ENCODE data around the gene CEP112. TPM values are rescaled to one million over a fixed set of nuclear protein-coding genes. Genes with fewer than 3 reads are reported as not detected.

Gene CEP112
- total RNA-seq, 1 experiment from 2014 or later, result 9.5 TPM

DNA sequence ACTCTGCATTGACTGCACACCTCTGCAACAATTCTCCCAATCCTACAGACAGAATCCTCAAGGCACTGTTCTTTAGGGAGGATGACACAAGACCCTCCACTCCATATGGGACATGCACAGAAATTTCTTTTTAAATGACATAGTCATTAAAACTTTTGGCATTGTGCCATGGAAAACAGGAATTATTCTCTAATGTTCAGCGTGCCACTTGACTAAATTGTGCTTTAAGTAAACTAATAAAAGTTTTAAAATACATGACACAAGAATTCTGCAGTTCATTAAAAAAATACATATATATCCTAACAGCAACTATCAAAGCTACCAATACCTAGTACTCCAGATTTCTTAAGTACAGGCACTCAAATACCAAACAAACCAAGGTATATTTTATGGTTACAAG lies 16.0 kb downstream of the CEP112 start:
- CTCF ChIA-PET, result no interaction called here
- POLR2A ChIA-PET, result interaction anchor here (0.7 kb wide), 1 partner anchor 768 kb away, joined by 3 read pairs; no protein-coding TSS in a partner anchor
- DNase-seq (ENCODE audit: low read depth, low spot score) (no peak), ATAC-seq (no peak)
- intact Hi-C loops (cut with micrococcal nuclease; ENCODE audit: unreplicated experiment) (no loop called here), in situ Hi-C loops (cut with HindIII; ENCODE audit: low pct_unique_long_range_greater_than_20kb, low sequenced_read_pairs) (no loop called here)
- Histone ChIP-seq H3K4me3 (ENCODE audit: low read depth in 2 of 2, low read length in 2 of 2) (no peak overlapping the region), H3K9me3 (ENCODE audit: control insufficient read depth, insufficient read depth, low read depth, low read length) (no peaks in the 10 kb centered on the region), H3K36me3 (ENCODE audit: control insufficient read depth, insufficient read depth, low read length) (no peaks in the 10 kb centered on the region; the same call in 1 of the 2 replicates), H3K27ac (ENCODE audit: low read length) (no peak overlapping the region), H3K4me1 (ENCODE audit: control insufficient read depth, insufficient read depth, low read length) (no peaks in the 10 kb centered on the region), H3K27me3 (ENCODE audit: control insufficient read depth, insufficient read depth, low read length) (no peaks in the 10 kb centered on the region)
- no TSS peak for BruUV-seq (replicated peaks)
- TF ChIP-seq TCF7L2 (IDR thresholded peaks at IDR 0.05; ENCODE audit: low read depth, low read length) (no peak), POLR2AphosphoS5 (IDR thresholded peaks at IDR 0.05; ENCODE audit: low read depth, low read length) (no peak), SIN3A (IDR thresholded peaks at IDR 0.05; ENCODE audit: borderline replicate concordance, insufficient read depth, low read depth, low read length) (no peak)
- TF ChIP-seq, protein P1, sequence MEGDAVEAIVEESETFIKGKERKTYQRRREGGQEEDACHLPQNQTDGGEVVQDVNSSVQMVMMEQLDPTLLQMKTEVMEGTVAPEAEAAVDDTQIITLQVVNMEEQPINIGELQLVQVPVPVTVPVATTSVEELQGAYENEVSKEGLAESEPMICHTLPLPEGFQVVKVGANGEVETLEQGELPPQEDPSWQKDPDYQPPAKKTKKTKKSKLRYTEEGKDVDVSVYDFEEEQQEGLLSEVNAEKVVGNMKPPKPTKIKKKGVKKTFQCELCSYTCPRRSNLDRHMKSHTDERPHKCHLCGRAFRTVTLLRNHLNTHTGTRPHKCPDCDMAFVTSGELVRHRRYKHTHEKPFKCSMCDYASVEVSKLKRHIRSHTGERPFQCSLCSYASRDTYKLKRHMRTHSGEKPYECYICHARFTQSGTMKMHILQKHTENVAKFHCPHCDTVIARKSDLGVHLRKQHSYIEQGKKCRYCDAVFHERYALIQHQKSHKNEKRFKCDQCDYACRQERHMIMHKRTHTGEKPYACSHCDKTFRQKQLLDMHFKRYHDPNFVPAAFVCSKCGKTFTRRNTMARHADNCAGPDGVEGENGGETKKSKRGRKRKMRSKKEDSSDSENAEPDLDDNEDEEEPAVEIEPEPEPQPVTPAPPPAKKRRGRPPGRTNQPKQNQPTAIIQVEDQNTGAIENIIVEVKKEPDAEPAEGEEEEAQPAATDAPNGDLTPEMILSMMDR (IDR thresholded peaks at IDR 0.05), result no peak
- TF ChIP-seq, protein P2, sequence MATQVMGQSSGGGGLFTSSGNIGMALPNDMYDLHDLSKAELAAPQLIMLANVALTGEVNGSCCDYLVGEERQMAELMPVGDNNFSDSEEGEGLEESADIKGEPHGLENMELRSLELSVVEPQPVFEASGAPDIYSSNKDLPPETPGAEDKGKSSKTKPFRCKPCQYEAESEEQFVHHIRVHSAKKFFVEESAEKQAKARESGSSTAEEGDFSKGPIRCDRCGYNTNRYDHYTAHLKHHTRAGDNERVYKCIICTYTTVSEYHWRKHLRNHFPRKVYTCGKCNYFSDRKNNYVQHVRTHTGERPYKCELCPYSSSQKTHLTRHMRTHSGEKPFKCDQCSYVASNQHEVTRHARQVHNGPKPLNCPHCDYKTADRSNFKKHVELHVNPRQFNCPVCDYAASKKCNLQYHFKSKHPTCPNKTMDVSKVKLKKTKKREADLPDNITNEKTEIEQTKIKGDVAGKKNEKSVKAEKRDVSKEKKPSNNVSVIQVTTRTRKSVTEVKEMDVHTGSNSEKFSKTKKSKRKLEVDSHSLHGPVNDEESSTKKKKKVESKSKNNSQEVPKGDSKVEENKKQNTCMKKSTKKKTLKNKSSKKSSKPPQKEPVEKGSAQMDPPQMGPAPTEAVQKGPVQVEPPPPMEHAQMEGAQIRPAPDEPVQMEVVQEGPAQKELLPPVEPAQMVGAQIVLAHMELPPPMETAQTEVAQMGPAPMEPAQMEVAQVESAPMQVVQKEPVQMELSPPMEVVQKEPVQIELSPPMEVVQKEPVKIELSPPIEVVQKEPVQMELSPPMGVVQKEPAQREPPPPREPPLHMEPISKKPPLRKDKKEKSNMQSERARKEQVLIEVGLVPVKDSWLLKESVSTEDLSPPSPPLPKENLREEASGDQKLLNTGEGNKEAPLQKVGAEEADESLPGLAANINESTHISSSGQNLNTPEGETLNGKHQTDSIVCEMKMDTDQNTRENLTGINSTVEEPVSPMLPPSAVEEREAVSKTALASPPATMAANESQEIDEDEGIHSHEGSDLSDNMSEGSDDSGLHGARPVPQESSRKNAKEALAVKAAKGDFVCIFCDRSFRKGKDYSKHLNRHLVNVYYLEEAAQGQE (IDR thresholded peaks at IDR 0.05; ENCODE audit: insufficient read depth in 1 of 2, low read depth in 2 of 2, low read length in 1 of 2), result no peak

DNA sequence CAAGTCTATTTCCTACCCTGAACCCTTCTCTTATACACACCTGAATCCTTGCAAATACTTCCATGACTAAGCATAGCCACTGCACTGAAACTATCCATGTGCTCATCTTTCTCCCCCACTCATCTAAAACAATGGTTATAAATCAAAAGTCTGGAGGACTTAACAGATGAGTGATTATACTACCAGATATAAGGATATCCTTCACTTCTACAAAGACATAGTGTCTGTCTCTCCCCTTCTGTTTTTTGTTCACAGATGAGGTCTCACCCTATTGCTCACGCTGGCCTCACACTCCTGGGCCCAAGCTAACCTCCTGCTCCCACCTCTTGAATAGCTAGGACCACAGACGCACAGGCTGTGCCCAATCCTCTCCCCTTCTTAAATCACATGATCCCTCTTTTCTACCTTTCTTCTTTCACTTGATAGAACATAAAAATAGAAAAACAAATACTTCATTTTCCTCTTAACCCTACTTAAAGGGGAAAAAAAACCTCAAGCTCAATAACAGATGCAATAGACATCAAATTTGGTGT lies 19.2 kb downstream of the CEP112 start:
- ATAC-seq (no peak), DNase-seq (ENCODE audit: low read depth, low spot score) (no peak)
- CTCF ChIA-PET, result no interaction called here
- intact Hi-C loops (cut with micrococcal nuclease; ENCODE audit: unreplicated experiment), result no loop called here
- TF ChIP-seq, protein P2 (IDR thresholded peaks at IDR 0.05; ENCODE audit: insufficient read depth in 1 of 2, low read depth in 2 of 2, low read length in 1 of 2), result no peak
- TF ChIP-seq POLR2AphosphoS5 (IDR thresholded peaks at IDR 0.05; ENCODE audit: low read depth, low read length), result no peak
- TF ChIP-seq, protein P1 (IDR thresholded peaks at IDR 0.05), result no peak
- no peak for TF ChIP-seq TCF7L2 (IDR thresholded peaks at IDR 0.05; ENCODE audit: low read depth, low read length)
- no peak for TF ChIP-seq SIN3A (IDR thresholded peaks at IDR 0.05; ENCODE audit: borderline replicate concordance, insufficient read depth, low read depth, low read length)
- Histone ChIP-seq H3K4me1 (ENCODE audit: control insufficient read depth, insufficient read depth, low read length) (no peaks in the 10 kb centered on the region), H3K4me3 (ENCODE audit: low read depth in 2 of 2, low read length in 2 of 2) (no peak overlapping the region), H3K27ac (ENCODE audit: low read length) (no peak overlapping the region), H3K27me3 (ENCODE audit: control insufficient read depth, insufficient read depth, low read length) (no peaks in the 10 kb centered on the region), H3K9me3 (ENCODE audit: control insufficient read depth, insufficient read depth, low read depth, low read length) (no peaks in the 10 kb centered on the region), H3K36me3 (ENCODE audit: control insufficient read depth, insufficient read depth, low read length) (no peaks in the 10 kb centered on the region; the same call in 1 of the 2 replicates)
- in situ Hi-C loops (cut with HindIII; ENCODE audit: low pct_unique_long_range_greater_than_20kb, low sequenced_read_pairs), result no loop called here
- BruUV-seq (replicated peaks), result no TSS peak
- POLR2A ChIA-PET, result no interaction called here
